Stimulated activated naive CD8-positive, alpha-beta T cell treated with anti-CD3 and anti-CD28 coated beads, Interleukin-15, Interleukin-2, amounts not matched to agents 100 ng/mL and 50 ng/mL, for 24 hours (primary cell): ENCODE results near the gene ZNF180.
"Not testable (repeated sequence)": the region's sequence is repeated elsewhere in the genome, so short reads cannot be mapped to it uniquely, and the experiment has no call there.

Experiments
- H3K27ac Mint-ChIP-seq: one replicate; pipeline ENCODE4 v1.8.0; 2021; ENCODE audit warnings: mild to moderate bottlenecking, mixed read lengths
- H3K27me3 Mint-ChIP-seq: one replicate; pipeline ENCODE4 v1.8.0; 2021; ENCODE audit warnings: mixed read lengths
- H3K36me3 Mint-ChIP-seq: one replicate; pipeline ENCODE4 v1.8.0; 2021; ENCODE audit warnings: low read depth, mixed read lengths
- H3K4me1 Mint-ChIP-seq: one replicate; pipeline ENCODE4 v1.8.0; 2021; ENCODE audit warnings: low read depth, mixed read lengths
- H3K4me3 Mint-ChIP-seq: one replicate; pipeline ENCODE4 v1.8.0; 2021; ENCODE audit warnings: mild to moderate bottlenecking, mixed read lengths
- H3K9me3 Mint-ChIP-seq: one replicate; pipeline ENCODE4 v1.8.0; 2021; ENCODE audit warnings: mixed read lengths

The ZNF180 gene

DNA sequence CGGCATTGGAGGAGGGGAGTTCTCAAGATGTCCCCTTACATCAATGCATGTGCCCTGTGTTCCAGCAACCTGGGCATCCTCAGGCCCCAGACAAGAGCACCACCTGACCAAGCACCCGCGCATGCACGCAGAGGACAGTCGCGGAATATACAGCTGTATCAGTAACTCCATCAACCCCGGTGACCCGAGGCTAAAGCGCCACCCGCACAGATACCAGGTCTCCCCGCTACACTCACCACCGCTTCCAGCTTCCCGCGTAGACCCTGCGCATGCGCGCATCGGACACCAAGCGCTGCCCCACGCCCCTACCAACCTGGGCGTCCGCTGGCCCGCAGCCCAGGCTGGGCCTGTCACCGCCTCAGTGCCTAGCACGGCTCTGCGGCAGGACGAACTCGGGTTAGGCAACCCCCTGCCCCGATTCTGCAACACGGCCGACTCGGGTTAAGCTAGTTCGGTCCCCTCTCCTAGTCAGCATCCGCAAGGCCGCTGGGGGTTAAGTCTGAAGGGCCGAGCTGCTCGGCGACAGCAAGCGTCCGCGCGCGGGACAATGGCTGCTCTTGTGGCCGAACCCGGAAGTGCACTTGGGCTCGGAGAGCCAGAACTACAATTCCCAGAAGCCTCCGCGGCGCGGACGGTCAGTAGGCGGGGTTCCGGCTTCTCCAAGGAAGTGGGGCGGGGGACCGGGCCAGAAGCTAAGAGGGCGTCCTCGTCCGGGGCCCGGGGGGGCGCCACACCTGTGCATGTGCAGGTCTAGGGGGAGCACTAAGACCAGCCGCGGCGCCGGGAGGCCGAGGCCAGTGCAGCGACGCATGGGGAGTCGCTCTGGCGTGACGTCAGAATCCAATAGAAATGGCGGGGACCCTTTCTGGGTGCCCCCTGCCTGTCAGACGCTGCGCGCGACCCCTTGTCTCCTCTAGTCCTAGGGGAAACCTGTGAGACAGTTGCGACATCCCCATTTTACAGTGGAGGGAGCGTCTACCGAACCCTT is at the start of gene ZNF180:
TSS of gene ZNF180 (minus strand) at position 561 of the 988 bp plus-strand sequence. CDS start 3,188 bp downstream, outside the sequence.
- Mint-ChIP-seq H3K4me3 (peak within 1 kb of the TSS; percentile 94), H3K27ac (peak within 1 kb of the TSS; percentile 90), H3K9me3 (peaks cover 54% of the 10 kb centered on the region), H3K4me1 (peaks cover 36% of the 10 kb centered on the region), H3K36me3 (peaks cover 62% of the 10 kb centered on the region), H3K27me3 (peaks cover 22% of the 10 kb centered on the region)

DNA sequence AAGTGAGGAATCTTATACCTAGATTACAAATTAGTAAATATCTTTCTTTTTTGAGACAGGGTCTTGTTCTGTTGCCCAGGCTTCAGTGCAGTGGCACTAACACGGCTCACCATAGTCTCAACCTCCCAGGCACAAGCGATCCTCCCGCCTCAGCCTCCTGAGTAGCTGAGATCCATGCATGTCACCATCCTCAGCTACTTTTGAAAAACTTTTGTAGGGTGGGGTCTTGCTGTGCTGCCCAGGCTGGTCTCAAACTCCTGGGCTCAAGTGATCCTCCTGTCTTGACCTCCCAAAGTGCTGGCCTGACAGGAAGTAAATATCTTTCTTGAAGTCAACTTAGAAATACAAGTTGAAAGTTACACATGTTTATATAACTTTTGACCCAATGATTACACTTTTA is 49.2 kb upstream of the ZNF180 start:
- peaks cover 18% of the 10 kb centered on the region for H3K9me3 Mint-ChIP-seq
- no peak overlapping the region for H3K27ac Mint-ChIP-seq
- no peaks in the 10 kb centered on the region for H3K4me1 Mint-ChIP-seq
- peaks cover 9% of the 10 kb centered on the region for H3K27me3 Mint-ChIP-seq
- no peak overlapping the region for H3K4me3 Mint-ChIP-seq
- H3K36me3 Mint-ChIP-seq = no peaks in the 10 kb centered on the region

DNA sequence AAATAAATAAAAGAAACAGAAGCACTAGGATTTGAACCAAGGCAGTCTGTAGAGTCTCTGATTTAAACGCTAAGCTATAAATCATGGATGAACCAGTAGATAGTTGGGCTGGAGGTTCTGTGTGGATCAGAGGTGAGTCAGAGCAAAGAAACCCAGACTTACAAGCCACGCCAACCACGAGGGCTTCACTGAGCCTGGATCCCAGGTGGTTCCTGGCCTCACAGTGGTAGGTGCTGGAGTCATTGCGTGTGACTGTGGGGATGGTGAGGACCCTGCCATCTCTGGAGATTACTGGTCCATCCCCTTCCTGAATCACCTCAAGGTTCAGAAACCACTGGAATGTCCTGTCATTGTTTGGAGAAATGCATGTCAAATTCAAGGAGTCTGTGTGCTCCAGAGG is 48.4 kb upstream of the ZNF180 start:
- Mint-ChIP-seq H3K27me3 (peaks cover 4% of the 10 kb centered on the region), H3K9me3 (peaks cover 17% of the 10 kb centered on the region), H3K4me1 (no peaks in the 10 kb centered on the region), H3K27ac (no peak overlapping the region), H3K36me3 (no peaks in the 10 kb centered on the region), H3K4me3 (no peak overlapping the region)

DNA sequence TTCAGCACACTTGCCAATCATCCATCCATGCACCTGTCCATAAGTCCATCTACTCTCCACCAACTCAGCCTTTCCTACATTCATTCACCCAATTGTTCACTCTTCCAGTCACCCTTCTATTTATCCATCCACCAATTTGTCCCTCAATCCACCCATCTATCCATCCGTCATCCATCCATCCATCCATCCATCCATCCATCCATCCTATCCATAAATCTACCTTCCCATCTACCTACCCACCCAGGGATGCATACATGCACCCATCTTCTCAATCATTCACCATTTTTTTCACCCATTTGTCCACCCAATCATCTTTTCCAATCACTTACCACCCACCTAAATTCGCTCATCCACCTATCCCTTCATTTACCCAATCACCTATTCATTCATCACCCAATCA is 43.7 kb upstream of the ZNF180 start:
- Mint-ChIP-seq H3K4me1 (no peaks in the 10 kb centered on the region), H3K9me3 (peaks cover 16% of the 10 kb centered on the region), H3K27me3 (peaks cover 10% of the 10 kb centered on the region), H3K4me3 (no peak overlapping the region), H3K36me3 (no peaks in the 10 kb centered on the region), H3K27ac (no peak overlapping the region)

DNA sequence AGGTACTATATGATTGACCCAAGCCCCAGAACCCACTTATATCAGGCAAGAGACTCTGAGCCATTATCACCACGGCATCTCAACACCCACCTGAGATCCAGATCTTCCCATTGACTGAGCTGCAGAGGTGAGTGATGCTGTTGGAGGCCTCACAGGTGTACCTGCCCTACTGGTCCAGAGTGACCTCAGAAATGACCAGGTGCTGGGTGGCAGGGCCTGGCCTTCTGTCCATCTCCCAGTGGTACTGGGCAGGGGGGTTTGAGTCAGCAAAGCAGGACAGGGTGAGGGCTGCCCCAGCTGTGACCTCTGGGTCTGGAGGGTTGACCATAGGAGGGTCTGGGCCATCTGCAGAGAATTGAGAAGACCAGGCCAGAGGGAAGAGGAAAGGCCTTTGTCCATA is 42.3 kb upstream of the ZNF180 start:
- Mint-ChIP-seq H3K4me3 (no peak overlapping the region), H3K4me1 (no peaks in the 10 kb centered on the region), H3K9me3 (peaks cover 19% of the 10 kb centered on the region), H3K36me3 (no peaks in the 10 kb centered on the region), H3K27ac (no peak overlapping the region), H3K27me3 (peaks cover 15% of the 10 kb centered on the region)

DNA sequence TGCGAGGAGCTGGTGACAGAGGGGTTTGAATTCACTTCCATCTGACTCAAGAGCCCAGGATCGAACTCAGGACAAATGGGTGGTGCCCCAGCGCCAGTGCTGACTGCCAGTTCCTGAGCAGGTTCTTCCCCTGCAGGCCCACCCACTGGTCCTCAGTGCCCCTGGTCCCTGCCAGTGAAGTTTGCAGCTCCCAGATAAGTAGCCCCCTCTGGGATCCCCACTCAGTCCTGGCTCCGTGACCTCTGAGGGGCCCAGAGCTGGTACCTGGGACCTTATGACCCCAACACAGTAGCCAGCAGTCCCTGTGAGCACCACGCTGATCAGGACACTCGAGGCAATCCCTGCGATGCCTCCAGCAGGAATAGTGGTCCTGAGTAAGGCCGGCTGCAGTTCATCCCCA is 40.4 kb upstream of the ZNF180 start:
- H3K27me3 Mint-ChIP-seq = peaks cover 18% of the 10 kb centered on the region
- no peaks in the 10 kb centered on the region for H3K36me3 Mint-ChIP-seq
- peaks cover 22% of the 10 kb centered on the region for H3K9me3 Mint-ChIP-seq
- H3K27ac Mint-ChIP-seq = no peak overlapping the region
- no peaks in the 10 kb centered on the region for H3K4me1 Mint-ChIP-seq
- no peak overlapping the region for H3K4me3 Mint-ChIP-seq

DNA sequence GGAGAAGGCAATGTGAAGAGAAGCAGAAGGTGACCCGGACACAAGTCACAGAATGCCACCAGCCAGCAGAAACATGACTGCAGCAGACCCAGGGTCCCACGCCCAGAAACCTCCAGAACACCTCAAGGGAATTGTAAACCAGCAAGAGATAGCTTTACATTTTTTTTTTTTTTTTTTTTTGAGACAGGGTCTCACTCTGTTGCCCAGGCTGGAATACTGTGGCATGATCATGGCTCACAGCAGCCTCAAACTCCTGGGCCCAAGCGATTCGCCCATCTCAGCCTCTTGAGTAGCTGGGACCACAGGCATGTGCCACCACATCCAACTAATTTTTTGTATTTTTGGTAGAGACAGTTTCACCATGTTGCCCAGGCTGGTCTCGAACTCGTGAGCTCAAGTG is 39.7 kb upstream of the ZNF180 start:
- H3K4me3 Mint-ChIP-seq = no peak overlapping the region
- no peak overlapping the region for H3K27ac Mint-ChIP-seq
- H3K4me1 Mint-ChIP-seq = no peaks in the 10 kb centered on the region
- no peaks in the 10 kb centered on the region for H3K36me3 Mint-ChIP-seq
- H3K9me3 Mint-ChIP-seq = peaks cover 26% of the 10 kb centered on the region
- peaks cover 18% of the 10 kb centered on the region for H3K27me3 Mint-ChIP-seq

DNA sequence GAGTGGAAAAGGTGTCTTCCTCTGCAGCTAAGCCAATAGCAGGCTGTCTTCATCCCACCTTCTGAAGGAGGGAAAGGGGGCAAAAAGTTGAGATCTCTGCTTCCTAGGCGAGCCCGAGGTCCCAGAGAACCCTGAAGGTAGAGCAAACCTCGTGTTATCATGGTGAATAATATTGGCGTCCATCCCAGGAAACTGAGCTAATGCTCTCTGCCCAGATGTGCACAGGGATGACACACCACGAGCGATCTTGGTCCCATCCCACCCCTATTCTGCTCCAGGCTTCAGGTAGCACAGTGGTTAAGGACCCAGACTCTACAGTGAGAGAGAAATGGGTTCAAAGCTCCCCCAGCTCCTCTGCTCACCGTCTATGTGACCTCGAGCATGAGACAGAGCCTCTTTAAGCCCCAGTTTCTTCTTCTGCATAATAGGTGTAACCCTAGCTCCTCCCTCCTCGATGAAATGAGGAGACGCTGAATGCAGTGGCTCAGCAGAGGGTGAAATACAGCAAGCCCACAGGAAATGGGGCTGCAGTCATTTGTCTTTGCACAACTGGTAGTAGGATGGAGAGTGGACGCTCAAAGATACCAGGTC is 39.0 kb upstream of the ZNF180 start:
- H3K27ac Mint-ChIP-seq = no peak overlapping the region
- H3K36me3 Mint-ChIP-seq = no peaks in the 10 kb centered on the region
- H3K9me3 Mint-ChIP-seq = peaks cover 25% of the 10 kb centered on the region
- H3K4me1 Mint-ChIP-seq = no peaks in the 10 kb centered on the region
- peaks cover 18% of the 10 kb centered on the region for H3K27me3 Mint-ChIP-seq
- H3K4me3 Mint-ChIP-seq = no peak overlapping the region

DNA sequence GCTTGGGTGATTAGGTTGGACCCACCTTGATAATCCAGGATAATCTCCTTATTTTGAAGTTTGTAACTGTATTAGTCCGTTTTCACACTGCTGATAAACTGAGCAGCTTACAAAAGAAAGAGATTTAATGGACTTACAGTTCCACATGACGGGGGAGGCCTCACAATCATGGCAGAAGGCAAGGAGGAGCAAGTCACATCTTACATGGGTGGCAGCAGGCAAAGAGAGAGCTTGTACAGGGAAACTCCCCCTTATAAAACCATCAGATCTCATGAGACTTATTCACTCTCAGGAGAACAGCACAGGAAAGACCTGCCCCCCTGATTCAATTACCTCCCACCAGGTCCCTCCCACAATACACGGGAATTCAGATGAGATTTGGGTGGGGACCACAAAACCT is 35.0 kb upstream of the ZNF180 start:
- H3K27me3 Mint-ChIP-seq, H3K27ac Mint-ChIP-seq, H3K4me1 Mint-ChIP-seq, H3K4me3 Mint-ChIP-seq, H3K36me3 Mint-ChIP-seq: not testable (repeated sequence)
- peaks cover 23% of the 10 kb centered on the region for H3K9me3 Mint-ChIP-seq

DNA sequence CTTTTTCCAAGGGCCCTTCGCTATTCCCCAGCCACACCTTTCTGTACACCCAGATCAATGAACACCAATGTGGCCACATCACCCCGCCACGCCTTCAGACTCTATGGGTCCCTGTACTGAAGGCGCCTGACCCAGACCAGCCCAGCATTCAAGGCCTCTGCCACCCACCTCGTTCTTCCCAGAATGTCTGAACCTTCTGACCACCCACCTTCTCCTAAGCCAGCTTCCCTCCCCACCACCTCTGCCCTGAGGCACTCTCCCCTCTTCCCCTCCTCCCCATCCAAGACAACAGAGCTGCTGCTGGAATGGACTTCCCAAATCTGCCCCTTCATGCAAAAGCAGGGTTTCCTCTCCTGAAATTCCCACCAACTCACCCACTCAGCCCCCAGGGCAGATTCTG is 32.5 kb upstream of the ZNF180 start:
- H3K9me3 Mint-ChIP-seq = peaks cover 11% of the 10 kb centered on the region
- no peaks in the 10 kb centered on the region for H3K4me1 Mint-ChIP-seq
- no peaks in the 10 kb centered on the region for H3K36me3 Mint-ChIP-seq
- peaks cover 5% of the 10 kb centered on the region for H3K27me3 Mint-ChIP-seq
- no peak overlapping the region for H3K27ac Mint-ChIP-seq
- no peak overlapping the region for H3K4me3 Mint-ChIP-seq

DNA sequence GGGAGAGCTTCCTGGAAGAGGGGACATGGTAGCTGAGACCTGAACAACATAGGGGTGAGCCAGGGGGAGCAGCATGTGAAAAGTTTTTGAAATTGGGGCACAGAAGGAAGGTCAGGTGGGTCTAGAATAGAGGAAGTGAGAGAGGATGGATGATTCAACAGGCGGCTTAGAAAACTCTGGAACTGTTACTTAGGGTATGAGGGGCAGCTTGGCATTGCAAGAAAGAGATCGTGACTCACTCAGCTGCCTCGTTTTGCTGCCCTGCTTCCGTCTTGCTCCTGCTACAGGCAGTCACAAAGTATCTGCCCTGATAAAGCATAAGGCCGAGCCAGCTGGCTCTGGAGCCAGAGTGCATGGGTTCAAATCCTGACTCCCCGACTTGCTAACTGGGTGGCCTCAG is 30.5 kb upstream of the ZNF180 start:
- no peak overlapping the region for H3K27ac Mint-ChIP-seq
- H3K9me3 Mint-ChIP-seq = peaks cover 7% of the 10 kb centered on the region
- no peak overlapping the region for H3K4me3 Mint-ChIP-seq
- peaks cover 4% of the 10 kb centered on the region for H3K27me3 Mint-ChIP-seq
- no peaks in the 10 kb centered on the region for H3K36me3 Mint-ChIP-seq
- H3K4me1 Mint-ChIP-seq = no peaks in the 10 kb centered on the region

DNA sequence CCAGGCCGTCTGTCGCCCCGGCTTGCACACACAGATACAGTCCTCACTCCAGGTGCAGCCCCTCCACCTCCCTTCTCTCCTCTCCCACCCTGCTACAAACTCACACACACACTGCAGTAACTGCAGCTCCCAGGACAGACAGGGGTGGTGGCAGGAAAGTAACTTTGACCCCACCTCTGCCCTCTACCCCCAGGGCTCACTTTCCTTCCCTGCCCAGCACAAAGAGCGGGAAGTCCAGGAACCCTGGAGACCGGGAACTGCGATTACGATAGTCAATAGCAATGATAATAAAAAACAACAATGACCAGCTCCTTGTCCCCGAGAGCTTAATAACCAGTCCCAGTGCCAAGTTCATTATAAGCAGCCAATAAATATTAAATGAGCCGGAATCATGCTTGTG is 29.2 kb upstream of the ZNF180 start, which contains the start of gene CEACAM20:
TSS of gene CEACAM20 (minus strand) at position 140 of the 400 bp plus-strand sequence. CDS start 166 bp downstream, outside the sequence.
- peaks cover 3% of the 10 kb centered on the region for H3K9me3 Mint-ChIP-seq
- no peak within 1 kb of the TSS for H3K27ac Mint-ChIP-seq
- H3K27me3 Mint-ChIP-seq = peaks cover 4% of the 10 kb centered on the region
- H3K4me1 Mint-ChIP-seq = no peaks in the 10 kb centered on the region
- H3K4me3 Mint-ChIP-seq = no peak within 1 kb of the TSS
- no peaks in the 10 kb centered on the region for H3K36me3 Mint-ChIP-seq

DNA sequence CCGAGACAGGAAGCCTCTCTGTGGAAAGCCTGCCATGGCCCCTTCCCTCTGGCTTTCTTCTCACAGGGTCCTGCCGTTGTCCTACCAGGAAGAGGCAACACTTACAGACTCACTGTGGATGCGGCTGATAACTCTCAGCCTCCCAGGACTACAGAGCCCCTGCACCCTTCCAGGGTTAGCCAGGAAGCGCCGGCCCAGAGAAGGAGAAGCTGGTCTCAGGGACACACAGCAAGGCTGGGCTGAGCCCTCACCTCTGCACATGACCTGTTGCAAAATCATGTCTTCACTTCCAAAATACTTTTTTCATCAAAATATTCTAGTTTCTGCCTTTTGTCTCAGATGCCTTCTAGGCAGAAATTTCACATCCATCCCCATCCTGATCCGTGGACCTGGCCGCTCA is 27.2 kb upstream of the ZNF180 start:
- peaks cover 10% of the 10 kb centered on the region for H3K9me3 Mint-ChIP-seq
- H3K27me3 Mint-ChIP-seq = peaks cover 4% of the 10 kb centered on the region
- no peaks in the 10 kb centered on the region for H3K36me3 Mint-ChIP-seq
- no peak overlapping the region for H3K27ac Mint-ChIP-seq
- H3K4me1 Mint-ChIP-seq = no peaks in the 10 kb centered on the region
- H3K4me3 Mint-ChIP-seq = no peak overlapping the region

DNA sequence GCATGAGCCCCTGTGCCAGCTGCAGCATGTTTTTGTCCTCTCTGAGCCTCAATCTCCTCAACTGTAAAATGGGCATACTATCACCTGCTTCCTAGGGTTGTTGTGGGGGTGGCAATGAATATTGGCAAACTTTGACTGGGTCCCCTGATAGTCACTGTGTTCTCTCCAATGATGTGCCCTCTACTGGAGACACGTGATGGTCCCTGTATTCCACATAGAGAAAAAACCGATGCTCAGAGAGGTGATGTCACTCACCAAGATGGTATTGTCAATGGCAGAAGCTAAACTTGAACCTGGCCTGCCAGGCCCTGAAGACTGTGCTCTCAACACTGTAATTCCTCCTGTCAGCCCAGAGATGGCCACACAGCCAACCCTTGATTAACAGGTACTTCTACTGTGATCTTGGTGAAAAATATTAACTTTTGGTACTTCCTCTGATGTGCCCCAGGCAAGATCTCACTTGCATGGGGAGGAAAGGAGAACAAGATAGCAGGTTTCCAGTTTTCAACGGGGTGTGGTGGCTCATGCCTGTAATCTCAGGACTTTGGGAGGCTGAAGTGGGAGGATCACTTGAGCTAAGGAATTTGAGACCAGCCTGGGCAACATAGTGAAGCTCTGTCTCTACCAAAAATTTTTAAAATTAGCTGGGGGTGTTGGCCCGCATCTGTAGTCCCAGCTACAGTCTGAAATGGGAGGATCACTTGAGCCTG is 25.6 kb upstream of the ZNF180 start:
- Mint-ChIP-seq H3K4me3 (no peak overlapping the region), H3K27me3 (peaks cover 4% of the 10 kb centered on the region), H3K4me1 (no peaks in the 10 kb centered on the region), H3K9me3 (peaks cover 10% of the 10 kb centered on the region), H3K27ac (no peak overlapping the region), H3K36me3 (no peaks in the 10 kb centered on the region)

DNA sequence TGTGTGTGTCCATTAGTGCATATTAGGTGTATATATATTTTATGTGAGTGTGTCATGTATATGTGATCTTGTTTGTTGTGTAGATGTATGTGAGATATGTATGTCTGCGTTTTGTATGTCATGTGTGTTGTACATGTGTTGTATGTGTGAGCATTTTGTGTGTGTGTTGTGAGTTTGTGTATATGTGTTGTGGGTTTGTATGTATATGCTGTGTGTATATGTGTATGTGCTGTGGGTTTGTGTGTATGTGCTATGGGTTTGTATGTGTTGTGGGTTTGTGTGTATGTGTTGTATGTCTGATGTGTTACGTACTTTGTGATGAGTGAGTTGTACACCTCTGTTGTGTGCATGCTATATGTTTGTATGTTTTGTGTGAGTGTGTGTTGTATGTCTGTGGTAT is 21.0 kb upstream of the ZNF180 start:
- Mint-ChIP-seq H3K4me1 (no peaks in the 10 kb centered on the region), H3K9me3 (peaks cover 8% of the 10 kb centered on the region), H3K4me3 (no peak overlapping the region)

More for the DNA sequence above, 21.0 kb upstream of the ZNF180 start:
- no peaks in the 10 kb centered on the region for H3K36me3 Mint-ChIP-seq
- H3K27ac Mint-ChIP-seq = no peak overlapping the region
- peaks cover 1% of the 10 kb centered on the region for H3K27me3 Mint-ChIP-seq
